GM18526 (cell line): Measurements from ENCODE around the gene NBEAL1.

Experiments used
- POLR2A ChIP-seq: IDR thresholded peaks from 3 replicates; pipeline ENCODE4 v1.6.1; 2011; ENCODE audit not compliant: insufficient read length; ENCODE audit errors: extremely low read depth

Gene NBEAL1

GRCh38 chr2:203083328-203083727, 68.7 kb downstream of the NBEAL1 start:
- no peak for TF ChIP-seq POLR2A

- TF ChIP-seq POLR2A, result no peak
These were observed 83.1 kb downstream of the NBEAL1 start for GRCh38 chr2:203097735-203098134.

GRCh38 chr2:203104273-203104672, 89.6 kb downstream of the NBEAL1 start:
- no peak for TF ChIP-seq POLR2A

GRCh38 chr2:203105996-203106395, 91.3 kb downstream of the NBEAL1 start:
- TF ChIP-seq POLR2A, result no peak

- no peak for TF ChIP-seq POLR2A
These were observed 97.7 kb downstream of the NBEAL1 start for GRCh38 chr2:203112342-203112741.

GRCh38 chr2:203122317-203122986, 107.8 kb downstream of the NBEAL1 start:
- TF ChIP-seq POLR2A, result no peak

- TF ChIP-seq POLR2A, result no peak
These were observed 112.3 kb downstream of the NBEAL1 start for GRCh38 chr2:203126996-203127395.

GRCh38 chr2:203135105-203135504, 120.4 kb downstream of the NBEAL1 start:
- no peak for TF ChIP-seq POLR2A

GRCh38 chr2:203143391-203143790, 128.7 kb downstream of the NBEAL1 start:
- no peak for TF ChIP-seq POLR2A

- no peak for TF ChIP-seq POLR2A
These were observed 134.5 kb downstream of the NBEAL1 start for GRCh38 chr2:203149194-203149593.

- no peak for TF ChIP-seq POLR2A
These were observed 140.7 kb downstream of the NBEAL1 start for GRCh38 chr2:203155406-203155805.

- TF ChIP-seq POLR2A, result no peak
These were observed 149.7 kb downstream of the NBEAL1 start for GRCh38 chr2:203164311-203164935.

GRCh38 chr2:203167751-203168150, 153.1 kb downstream of the NBEAL1 start:
- no peak for TF ChIP-seq POLR2A

GRCh38 chr2:203170502-203170901, 155.8 kb downstream of the NBEAL1 start:
- TF ChIP-seq POLR2A, result no peak

- no peak for TF ChIP-seq POLR2A
These were observed 160.7 kb downstream of the NBEAL1 start for GRCh38 chr2:203175371-203175770.

- TF ChIP-seq POLR2A, result no peak
These were observed 162.7 kb downstream of the NBEAL1 start for GRCh38 chr2:203177361-203177760.

- no peak for TF ChIP-seq POLR2A
These were observed 171.2 kb downstream of the NBEAL1 start for GRCh38 chr2:203185864-203186263.
